Loucy (cell line): Measurements from ENCODE around the gene MACROD2.

Source experiments
- H2AFZ ChIP-seq: fragments of 200-600 bp; sonication (generic); 2 replicates; pipeline ENCODE4 v1.6.0; 2016; ENCODE audit warnings: antibody characterized with exemption, mild to moderate bottlenecking, low read length, moderate library complexity
- H3F3A ChIP-seq: fragments of 200-600 bp; 2 replicates; pipeline ENCODE4 v1.6.0; 2016; ENCODE audit warnings: antibody characterized with exemption, low read depth, mild to moderate bottlenecking
- H3K27me3 ChIP-seq: fragments of 200-600 bp; sonication (generic); 2 replicates; pipeline ENCODE4 v1.6.1; 2014; ENCODE audit warnings: low read length, mild to moderate bottlenecking; ENCODE audit not compliant: insufficient read depth, poor library complexity, severe bottlenecking
- H3K36me3 ChIP-seq: fragments of 200-600 bp; sonication (generic); 2 replicates; pipeline ENCODE4 v1.6.1; 2016; ENCODE audit warnings: low read length; ENCODE audit not compliant: insufficient read depth
- H3K4me1 ChIP-seq: fragments of 200-600 bp; sonication (generic); 2 replicates; pipeline ENCODE4 v1.5.1; 2014; ENCODE audit warnings: low read length, mild to moderate bottlenecking; ENCODE audit not compliant: insufficient read depth, poor library complexity, severe bottlenecking
- H3K4me2 ChIP-seq: fragments of 200-600 bp; sonication (generic); 2 replicates; pipeline ENCODE4 v1.6.0; 2014; ENCODE audit warnings: antibody characterized with exemption, low read length, low read depth, mild to moderate bottlenecking; ENCODE audit not compliant: poor library complexity, severe bottlenecking
- H3K4me3 ChIP-seq: fragments of 200-600 bp; sonication (generic); 2 replicates; pipeline ENCODE4 v1.5.1; 2014; ENCODE audit warnings: low read length, mild to moderate bottlenecking, mixed read lengths; ENCODE audit not compliant: poor library complexity, severe bottlenecking
- H3K79me2 ChIP-seq: fragments of 200-600 bp; sonication (generic); 2 replicates; pipeline ENCODE4 v1.6.1; 2014; ENCODE audit warnings: low read length; ENCODE audit not compliant: insufficient read depth
- H3K9ac ChIP-seq: fragments of 200-600 bp; sonication (generic); 2 replicates; pipeline ENCODE4 v1.6.0; 2014; ENCODE audit warnings: mild to moderate bottlenecking, low read depth, low read length, moderate library complexity; ENCODE audit not compliant: poor library complexity, severe bottlenecking
- H3K9me2 ChIP-seq: fragments of 200-600 bp; sonication (generic); replicated peaks from 2 replicates; pipeline ENCODE4 v1.6.1; 2016; ENCODE audit warnings: low read depth, low read length, mixed read lengths
- H3K9me3 ChIP-seq: fragments of 200-600 bp; sonication (generic); 2 replicates; pipeline ENCODE4 v1.6.1; 2014; ENCODE audit warnings: mild to moderate bottlenecking, antibody characterized with exemption, low read length, low read depth; ENCODE audit not compliant: insufficient read depth
- H4K20me1 ChIP-seq: fragments of 200-600 bp; sonication (generic); 2 replicates; pipeline ENCODE4 v1.6.0; 2014; ENCODE audit warnings: antibody characterized with exemption, low read length, mild to moderate bottlenecking; ENCODE audit not compliant: insufficient read depth, poor library complexity, severe bottlenecking
- CTCF ChIP-seq: fragments of 200-600 bp; sonication (generic); conservative IDR thresholded peaks from 2 replicates; pipeline ENCODE4 v1.5.1; 2014; ENCODE audit warnings: mild to moderate bottlenecking, antibody characterized with exemption, low read length
- EZH2phosphoT487 ChIP-seq: fragments of 200-600 bp; IDR thresholded peaks from 2 replicates; pipeline ENCODE4 v1.6.1; 2018; ENCODE audit warnings: antibody characterized with exemption, mild to moderate bottlenecking, moderate library complexity, borderline replicate concordance

Gene MACROD2

GRCh38 chr20:13996265-13996664 is 949 bp downstream of the MACROD2 start:
- Histone ChIP-seq H3K9ac (no peak overlapping the region), H4K20me1 (no peaks in the 10 kb centered on the region), H2AFZ (no peak overlapping the region)

GRCh38 chr20:14000917-14001316 is 5.6 kb downstream of the MACROD2 start:
- no peak overlapping the region for H3K4me3 ChIP-seq
- H3K9ac ChIP-seq = no peak overlapping the region
- H3K27me3 ChIP-seq = no peaks in the 10 kb centered on the region
- no peak for TF ChIP-seq CTCF
- TF ChIP-seq EZH2phosphoT487 = no peak
- H3K9me3 ChIP-seq = no peaks in the 10 kb centered on the region
- H3K79me2 ChIP-seq = no peaks in the 10 kb centered on the region
- H3K4me1 ChIP-seq = no peaks in the 10 kb centered on the region
- no peaks in the 10 kb centered on the region for H3F3A ChIP-seq
- H4K20me1 ChIP-seq = no peaks in the 10 kb centered on the region
- no peaks in the 10 kb centered on the region for H3K36me3 ChIP-seq
- H3K4me2 ChIP-seq = no peak overlapping the region
- no peak overlapping the region for H2AFZ ChIP-seq
- no peaks in the 10 kb centered on the region for H3K9me2 ChIP-seq

More at GRCh38 chr20:13996265-13996664, 949 bp downstream of the MACROD2 start:
- Histone ChIP-seq H3K4me3 (no peak overlapping the region), H3K4me2 (no peak overlapping the region), H3K9me2 (no peaks in the 10 kb centered on the region), H3F3A (no peaks in the 10 kb centered on the region), H3K4me1 (no peaks in the 10 kb centered on the region), H3K79me2 (no peaks in the 10 kb centered on the region), H3K9me3 (peaks cover 3% of the 10 kb centered on the region; the same call in 1 of the 2 replicates), H3K27me3 (no peaks in the 10 kb centered on the region), H3K36me3 (no peaks in the 10 kb centered on the region)
- no peak for TF ChIP-seq CTCF
- TF ChIP-seq EZH2phosphoT487 = no peak

- no peaks in the 10 kb centered on the region for H3K27me3 ChIP-seq
- H3K9me3 ChIP-seq = no peaks in the 10 kb centered on the region
- H4K20me1 ChIP-seq = no peaks in the 10 kb centered on the region
- H3K36me3 ChIP-seq = no peaks in the 10 kb centered on the region
- no peaks in the 10 kb centered on the region for H3F3A ChIP-seq
- H3K4me3 ChIP-seq = no peak overlapping the region
- no peak overlapping the region for H3K9ac ChIP-seq
- H3K79me2 ChIP-seq = no peaks in the 10 kb centered on the region
- H2AFZ ChIP-seq = no peak overlapping the region
- no peak overlapping the region for H3K4me2 ChIP-seq
- no peaks in the 10 kb centered on the region for H3K4me1 ChIP-seq
- H3K9me2 ChIP-seq = no peaks in the 10 kb centered on the region
- no peak for TF ChIP-seq CTCF
- TF ChIP-seq EZH2phosphoT487 = no peak
Measured at GRCh38 chr20:14005996-14006395, 10.7 kb downstream of the MACROD2 start.
